Esophagus squamous epithelium (tissue), 4 donors: ENCODE results near the gene PNLIPRP1.

Experiments
- CTCF ChIP-seq, 6 experiments: fragments of 450-650 bp in 4 of 6; fragments of 200-600 bp in 2 of 6; sonication (generic) in 2 of 6; IDR thresholded peaks; one replicate each; pipeline ENCODE4 v1.5.1; 2016 to 2019; ENCODE audit warnings: antibody characterized with exemption in 6 of 6, mild to moderate bottlenecking in 4 of 6, moderate library complexity in 4 of 6
- POLR2A ChIP-seq, 4 donors: fragments of 450-650 bp; IDR thresholded peaks; one replicate each; pipeline ENCODE4 v1.6.1; 2017; ENCODE audit warnings: antibody characterized with exemption in 4 of 4, mild to moderate bottlenecking in 4 of 4, moderate library complexity in 3 of 4

- TF ChIP-seq POLR2A (IDR thresholded peaks at IDR 0.05) (no peak), CTCF (IDR thresholded peaks at IDR 0.05) (no peak)
Observed at GRCh38 chr10:116656044-116656443, 65.3 kb downstream of the PNLIPRP1 start.
